ENCODE measurements around the gene BRIX1.

DNA sequence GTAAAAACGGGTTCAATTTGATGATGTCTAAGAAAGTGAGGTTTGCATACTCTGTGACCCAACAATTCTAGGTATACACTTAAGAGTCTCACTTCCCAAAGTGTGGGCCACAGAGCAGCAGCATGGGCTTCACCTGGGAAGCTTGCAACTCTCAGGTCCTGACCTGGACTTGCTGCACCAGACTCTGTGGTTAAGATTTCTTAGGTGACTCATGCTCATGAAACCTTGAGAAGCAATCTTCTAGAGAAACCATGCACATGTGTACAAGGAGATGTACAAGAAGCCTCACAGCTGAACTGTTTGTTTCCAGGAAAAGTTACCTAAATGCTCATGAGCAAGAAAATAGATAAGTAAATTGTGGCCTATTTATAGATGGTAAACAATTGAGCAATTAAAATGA, 43.8 kb downstream of the BRIX1 start:
- TF ChIP-seq CTCF (conservative IDR thresholded peaks at IDR 0.05 in 1 of 2, IDR thresholded peaks at IDR 0.05 in 1 of 2; ENCODE audit: low read depth in 1 of 2, low read length in 2 of 2) (no peak), EZH2 (IDR thresholded peaks at IDR 0.05; ENCODE audit: low read length, missing control alignments) (no peak)
